Lower leg skin (tissue), 4 donors: ENCODE measurements around the gene UROC1. TPM values are rescaled to one million over a fixed set of nuclear protein-coding genes. Genes with fewer than 3 reads are reported as not detected.

Experiments used
- DNase-seq, 2 donors: peaks; one replicate each; pipeline ENCODE4 v3.0.0-alpha.2; 2019; ENCODE audit warnings: low spot score in 2 of 2
- H3K4me3 ChIP-seq: fragments of 200-600 bp; sonication (generic); 2 replicates; pipeline ENCODE4 v1.5.1; 2017; ENCODE audit warnings: mild to moderate bottlenecking, low read depth; ENCODE audit not compliant: poor library complexity, severe bottlenecking
- POLR2A ChIP-seq, 2 donors: fragments of 450-650 bp; IDR thresholded peaks; one replicate each; pipeline ENCODE4 v1.6.1; 2016 to 2017; ENCODE audit warnings: antibody characterized with exemption in 2 of 2, mild to moderate bottlenecking in 1 of 2, moderate library complexity in 1 of 2
- WGBS, 2 donors: methylation state at CpG; one replicate each; pipeline ENCODE4 v1.1.5; 2018; 5-methylcytosine and 5-hydroxymethylcytosine counted together
- intact Hi-C: fragments of 100-400 bp; cut with DNase I; formaldehyde crosslinking; loops from one replicate; pipeline ENCODE4 v1.15.0; 2023; ENCODE audit warnings: low total_unique reads
- total RNA-seq, 4 donors: library from RNA; depleted of rRNA; stranded (reverse); fragments of >200 nt; gene quantifications; one replicate each; pipeline ENCODE4 v1.1.0, GENCODE V29; 2016
- TF ChIP-seq, protein P1 (sequence below), 3 donors: fragments of 450-650 bp; IDR thresholded peaks; one replicate each; pipeline ENCODE4 v1.5.1; 2016; ENCODE audit warnings: antibody characterized with exemption in 3 of 3, mild to moderate bottlenecking in 3 of 3, moderate library complexity in 2 of 3

Gene UROC1
- total RNA-seq, 4 donors from 2014 or later, result not detected

- TF ChIP-seq POLR2A (IDR thresholded peaks at IDR 0.05), result no peak
- 57 to 83% methylated on average over 9 to 12 of the region's 13 CpGs for WGBS, 2 donors
- DNase-seq, result peak in 1 of 2 donors; percentile 81
- intact Hi-C loops, result no loop called here
- H3K4me3 ChIP-seq, result no peak overlapping the region
These were observed 83.9 kb downstream of the UROC1 start for GRCh38 chr3:126433496-126434263.

- H3K4me3 ChIP-seq, result no peak overlapping the region
- intact Hi-C loops, result no loop called here
- TF ChIP-seq POLR2A (IDR thresholded peaks at IDR 0.05), result no peak
- TF ChIP-seq, protein P1, sequence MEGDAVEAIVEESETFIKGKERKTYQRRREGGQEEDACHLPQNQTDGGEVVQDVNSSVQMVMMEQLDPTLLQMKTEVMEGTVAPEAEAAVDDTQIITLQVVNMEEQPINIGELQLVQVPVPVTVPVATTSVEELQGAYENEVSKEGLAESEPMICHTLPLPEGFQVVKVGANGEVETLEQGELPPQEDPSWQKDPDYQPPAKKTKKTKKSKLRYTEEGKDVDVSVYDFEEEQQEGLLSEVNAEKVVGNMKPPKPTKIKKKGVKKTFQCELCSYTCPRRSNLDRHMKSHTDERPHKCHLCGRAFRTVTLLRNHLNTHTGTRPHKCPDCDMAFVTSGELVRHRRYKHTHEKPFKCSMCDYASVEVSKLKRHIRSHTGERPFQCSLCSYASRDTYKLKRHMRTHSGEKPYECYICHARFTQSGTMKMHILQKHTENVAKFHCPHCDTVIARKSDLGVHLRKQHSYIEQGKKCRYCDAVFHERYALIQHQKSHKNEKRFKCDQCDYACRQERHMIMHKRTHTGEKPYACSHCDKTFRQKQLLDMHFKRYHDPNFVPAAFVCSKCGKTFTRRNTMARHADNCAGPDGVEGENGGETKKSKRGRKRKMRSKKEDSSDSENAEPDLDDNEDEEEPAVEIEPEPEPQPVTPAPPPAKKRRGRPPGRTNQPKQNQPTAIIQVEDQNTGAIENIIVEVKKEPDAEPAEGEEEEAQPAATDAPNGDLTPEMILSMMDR (IDR thresholded peaks at IDR 0.05), result no peak
- DNase-seq, result peak in 1 of 2 donors; percentile 81
- 90 to 99% methylated on average over 6 of the region's 6 CpGs for WGBS, 2 donors
These were observed 84.5 kb downstream of the UROC1 start for GRCh38 chr3:126433105-126433430.

- TF ChIP-seq, protein P1 (IDR thresholded peaks at IDR 0.05), result no peak
- TF ChIP-seq POLR2A (IDR thresholded peaks at IDR 0.05), result no peak
- intact Hi-C loops, result no loop called here
- H3K4me3 ChIP-seq, result no peak overlapping the region
- 78 to 84% methylated on average over 4 of the region's 4 CpGs for WGBS, 2 donors
- DNase-seq, result no peak
These were observed 85.0 kb downstream of the UROC1 start for GRCh38 chr3:126432361-126433104.

Other genes starting within 250 kb of the UROC1 start
- 10 to 100 TPM in 3 of 4 donors, 1 to 10 TPM in 1; 9.6 to 31.3 (median 19.2) TPM for gene KLF15, start 160.4 kb downstream of the UROC1 start, total RNA-seq
- gene CFAP100, start 122.9 kb downstream of the UROC1 start, total RNA-seq, result not detected
- gene ZXDC, start 41.9 kb downstream of the UROC1 start, total RNA-seq, result 10 to 100 TPM; 37.5 to 62.0 (median 52.3) TPM
- gene CHST13, start 6.4 kb upstream of the UROC1 start, total RNA-seq, result under 1 TPM in 1 of 4 donors, not detected in 3; 0.32 TPM
- not detected for gene C3orf22, start 41.2 kb upstream of the UROC1 start, total RNA-seq
- gene TXNRD3, start 137.4 kb upstream of the UROC1 start, total RNA-seq, result 10 to 100 TPM in 1 of 4 donors, 1 to 10 TPM in 3; 6.8 to 12.1 (median 9.2) TPM
- 10 to 100 TPM; 15.6 to 25.8 (median 21.2) TPM for gene CHCHD6, start 186.5 kb upstream of the UROC1 start, total RNA-seq